WTC11 (cell line): ENCODE results near the gene ESAM. TPM values are rescaled to one million over a fixed set of nuclear protein-coding genes. Genes with fewer than 3 reads are reported as not detected.

Experiments used
- ATAC-seq: fragments of 200-7000 bp; cut with Tn5 transposase; 2 replicates; pipeline ENCODE4 v1.10.0; 2021; ENCODE audit warnings: mild to moderate bottlenecking, moderate library complexity
- CTCF ChIA-PET: fragments of 300-600 bp; sonication (Branson Sonifier 250); formaldehyde crosslinking; loops from one replicate; lab custom pipeline; 2021; ENCODE audit warnings: antibody characterized with exemption; lab: Charles Lee
- POLR2A ChIA-PET: fragments of 350-600 bp; sonication (Branson Sonifier 250); formaldehyde crosslinking; loops from one replicate; lab custom pipeline; 2021; ENCODE audit warnings: antibody characterized with exemption; lab: Charles Lee
- DNase-seq: peaks from one replicate; pipeline ENCODE4 v3.0.0; 2021; ENCODE audit warnings: low spot score
- H3K27ac Mint-ChIP-seq: 2 replicates; pipeline ENCODE4 v1.8.0; 2021; ENCODE audit warnings: mixed read lengths
- H3K27me3 Mint-ChIP-seq: 2 replicates; pipeline ENCODE4 v1.8.0; 2021; ENCODE audit warnings: low read depth, mild to moderate bottlenecking, moderate library complexity, mixed read lengths
- H3K36me3 Mint-ChIP-seq: 2 replicates; pipeline ENCODE4 v1.8.0; 2021; ENCODE audit warnings: mixed read lengths
- H3K4me1 Mint-ChIP-seq: 2 replicates; pipeline ENCODE4 v1.8.0; 2022; ENCODE audit warnings: mixed read lengths
- H3K4me3 Mint-ChIP-seq: 2 replicates; pipeline ENCODE4 v1.8.0; 2021; ENCODE audit warnings: mild to moderate bottlenecking, moderate library complexity, mixed read lengths
- H3K9me3 Mint-ChIP-seq: 2 replicates; pipeline ENCODE4 v1.8.0; 2021; ENCODE audit warnings: mixed read lengths
- AFF4 ChIP-seq: sonication (generic); formaldehyde crosslinking; IDR thresholded peaks from 2 replicates; pipeline ENCODE4 v1.8.1; 2023; ENCODE audit warnings: mild to moderate bottlenecking, missing genetic modification reagents, borderline replicate concordance
- ATF2 ChIP-seq: sonication (generic); formaldehyde crosslinking; IDR thresholded peaks from 2 replicates; pipeline ENCODE4 v1.8.1; 2022; ENCODE audit warnings: low read depth, missing genetic modification reagents, borderline replicate concordance
- ATF3 ChIP-seq: sonication (generic); formaldehyde crosslinking; conservative IDR thresholded peaks from 2 replicates; pipeline ENCODE4 v1.8.1; 2022; ENCODE audit warnings: mild to moderate bottlenecking, missing genetic modification reagents
- E2F4 ChIP-seq: sonication (generic); formaldehyde crosslinking; IDR thresholded peaks from 2 replicates; pipeline ENCODE4 v1.8.1; 2022; ENCODE audit warnings: low read depth, mild to moderate bottlenecking, moderate library complexity, missing genetic modification reagents, borderline replicate concordance
- ETV6 ChIP-seq: sonication (generic); formaldehyde crosslinking; IDR thresholded peaks from 2 replicates; pipeline ENCODE4 v1.8.1; 2022; ENCODE audit warnings: mild to moderate bottlenecking, missing genetic modification reagents
- FOXK1 ChIP-seq: sonication (generic); formaldehyde crosslinking; IDR thresholded peaks from 2 replicates; pipeline ENCODE4 v1.8.0; 2022; ENCODE audit warnings: mild to moderate bottlenecking, moderate library complexity, missing genetic modification reagents
- GTF2I ChIP-seq: fragments of 250-450 bp; sonication (Bioruptor Pico); conservative IDR thresholded peaks from 2 replicates; pipeline ENCODE4 v1.4.0; 2021; ENCODE audit warnings: mild to moderate bottlenecking
- HMGA2 ChIP-seq: fragments of 250-450 bp; sonication (Bioruptor Pico); IDR thresholded peaks from 2 replicates; pipeline ENCODE4 v1.4.0; 2021; ENCODE audit warnings: mild to moderate bottlenecking, moderate library complexity
- JUN ChIP-seq: sonication (generic); formaldehyde crosslinking; IDR thresholded peaks from 2 replicates; pipeline ENCODE4 v1.8.0; 2023; ENCODE audit warnings: mild to moderate bottlenecking, missing genetic modification reagents
- MLX ChIP-seq: sonication (generic); formaldehyde crosslinking; IDR thresholded peaks from 2 replicates; pipeline ENCODE4 v1.8.1; 2023; ENCODE audit warnings: mild to moderate bottlenecking, missing genetic modification reagents, moderate library complexity
- NR1H2 ChIP-seq: sonication (generic); formaldehyde crosslinking; IDR thresholded peaks from 2 replicates; pipeline ENCODE4 v1.9.0; 2021; ENCODE audit warnings: mild to moderate bottlenecking, moderate library complexity, missing genetic modification reagents
- PRRX2 ChIP-seq: fragments of 250-450 bp; sonication (Bioruptor Pico); IDR thresholded peaks from 2 replicates; pipeline ENCODE4 v1.8.0; 2021; ENCODE audit warnings: mild to moderate bottlenecking
- SMAD3 ChIP-seq: sonication (generic); formaldehyde crosslinking; IDR thresholded peaks from 2 replicates; pipeline ENCODE4 v1.8.0; 2022; ENCODE audit warnings: missing genetic modification reagents, mild to moderate bottlenecking, borderline replicate concordance
- SOX15 ChIP-seq: fragments of 250-450 bp; sonication (Bioruptor Pico); IDR thresholded peaks from 2 replicates; pipeline ENCODE4 v1.9.0; 2021; ENCODE audit warnings: mild to moderate bottlenecking
- SP1 ChIP-seq: sonication (generic); formaldehyde crosslinking; conservative IDR thresholded peaks from 2 replicates; pipeline ENCODE4 v1.8.1; 2022; ENCODE audit warnings: missing genetic modification reagents
- TCF7 ChIP-seq: sonication (generic); formaldehyde crosslinking; IDR thresholded peaks from 2 replicates; pipeline ENCODE4 v1.8.0; 2022; ENCODE audit warnings: mild to moderate bottlenecking, low read depth, missing genetic modification reagents, moderate library complexity
- ZNF232 ChIP-seq: sonication (generic); formaldehyde crosslinking; IDR thresholded peaks from 2 replicates; pipeline ENCODE4 v1.8.0; 2022; ENCODE audit warnings: mild to moderate bottlenecking, missing genetic modification reagents
- ZNF416 ChIP-seq: fragments of 250-450 bp; sonication (Bioruptor Pico); IDR thresholded peaks from 2 replicates; pipeline ENCODE4 v1.9.0; 2021; ENCODE audit warnings: mild to moderate bottlenecking, inconsistent platforms
- ZNF671 ChIP-seq: fragments of 250-450 bp; sonication (Bioruptor Pico); IDR thresholded peaks from 2 replicates; pipeline ENCODE4 v1.8.0; 2021; ENCODE audit warnings: mild to moderate bottlenecking
- ZSCAN18 ChIP-seq: fragments of 250-450 bp; sonication (Bioruptor Pico); IDR thresholded peaks from 2 replicates; pipeline ENCODE4 v2.1.2; 2022; ENCODE audit warnings: mild to moderate bottlenecking, moderate library complexity
- total RNA-seq: library from RNA; stranded (reverse); gene quantifications from 3 replicates; pipeline ENCODE4 v1.2.3, GENCODE V29; 2021

ESAM gene
- total RNA-seq, 1 experiment from 2014 or later: 0.48 TPM

- H3K9me3 Mint-ChIP-seq: no peaks in the 10 kb centered on the region
- ATAC-seq (no peak), DNase-seq (no peak)
- peaks cover 50% of the 10 kb centered on the region for H3K4me1 Mint-ChIP-seq
- CTCF ChIA-PET: no interaction called here
- H3K27me3 Mint-ChIP-seq: peaks cover 100% of the 10 kb centered on the region
- H3K4me3 Mint-ChIP-seq: peak overlapping the region; percentile 81
- H3K27ac Mint-ChIP-seq: no peak overlapping the region
- TF ChIP-seq ATF3 (no peak), JUN (CRISPR knock-in tag) (no peak), ZNF232 (CRISPR knock-in tag) (no peak), FOXK1 (CRISPR knock-in tag) (no peak), PRRX2 (no peak), ETV6 (no peak), E2F4 (CRISPR knock-in tag) (no peak), AFF4 (CRISPR knock-in tag) (no peak), SOX15 (CRISPR knock-in tag) (no peak), GTF2I (no peak), SMAD3 (CRISPR knock-in tag) (no peak)
- H3K36me3 Mint-ChIP-seq: no peaks in the 10 kb centered on the region
- POLR2A ChIA-PET: no interaction called here
Measured at GRCh38 chr11:124719534-124719933, 42.6 kb downstream of the ESAM start.

- no peak overlapping the region for H3K27ac Mint-ChIP-seq
- ChIA-PET POLR2A (no interaction called here), CTCF (interaction anchor here (1.0 kb wide), 1 partner anchor 21 kb away, joined by 4 read pairs; the partner anchor contains the start of gene NRGN)
- no peaks in the 10 kb centered on the region for H3K36me3 Mint-ChIP-seq
- no peak for ATAC-seq
- no peaks in the 10 kb centered on the region for H3K9me3 Mint-ChIP-seq
- peaks cover 100% of the 10 kb centered on the region for H3K27me3 Mint-ChIP-seq
- H3K4me1 Mint-ChIP-seq: peaks cover 46% of the 10 kb centered on the region
- peak overlapping the region; percentile 81 for H3K4me3 Mint-ChIP-seq
- no peak for TF ChIP-seq MLX
- TF ChIP-seq ZNF416 (CRISPR knock-in tag): no peak
- TF ChIP-seq TCF7: no peak
- TF ChIP-seq ZNF671 (CRISPR knock-in tag): no peak
- TF ChIP-seq NR1H2 (CRISPR knock-in tag): no peak
- TF ChIP-seq ZSCAN18 (CRISPR knock-in tag): no peak
- TF ChIP-seq SP1 (CRISPR knock-in tag): no peak
- TF ChIP-seq ATF2 (CRISPR knock-in tag): no peak
- TF ChIP-seq HMGA2 (CRISPR knock-in tag): no peak
- TF ChIP-seq, all 79 proteins: peak for 0
- DNase-seq: no peak
Measured at GRCh38 chr11:124718801-124719200, 43.3 kb downstream of the ESAM start.
